Neuronal stem cell (in vitro differentiated cells): Measurements from ENCODE around the gene HPRT1.
A peak's percentile ranks its signal among the peaks of the same experiment; 100 is the strongest.

Experiments used
- DNase-seq: peaks from one replicate; pipeline ENCODE4 v3.0.0-alpha.2; 2013; ENCODE audit warnings: low spot score
- H2AFZ ChIP-seq: one replicate; pipeline ENCODE4 v1.6.1; 2013; ENCODE audit warnings: mild to moderate bottlenecking, low read length, inconsistent platforms
- H2AK5ac ChIP-seq: 2 replicates; pipeline ENCODE4 v1.6.1; 2013; ENCODE audit warnings: low read depth, mild to moderate bottlenecking, inconsistent platforms, low read length, moderate library complexity, mixed read lengths
- H2BK120ac ChIP-seq: 2 replicates; pipeline ENCODE4 v1.6.1; 2013; ENCODE audit warnings: low read depth, mild to moderate bottlenecking, inconsistent platforms, low read length, moderate library complexity, mixed read lengths
- H2BK12ac ChIP-seq: one replicate; pipeline ENCODE4 v1.6.1; 2013; ENCODE audit warnings: low read length, inconsistent platforms
- H2BK15ac ChIP-seq: 2 replicates; pipeline ENCODE4 v1.6.1; 2013; ENCODE audit warnings: mild to moderate bottlenecking, low read length, inconsistent platforms, mixed read lengths
- H2BK5ac ChIP-seq: one replicate; pipeline ENCODE4 v1.6.1; 2013; ENCODE audit warnings: inconsistent platforms, mild to moderate bottlenecking, low read length, moderate library complexity
- H3K14ac ChIP-seq: one replicate; pipeline ENCODE4 v1.6.1; 2013; ENCODE audit warnings: low read length, inconsistent platforms
- H3K18ac ChIP-seq: 2 replicates; pipeline ENCODE4 v1.6.1; 2013; ENCODE audit warnings: low read length, inconsistent platforms
- H3K23ac ChIP-seq: 2 replicates; pipeline ENCODE4 v1.6.1; 2013; ENCODE audit warnings: low read depth, mild to moderate bottlenecking, mixed read lengths, low read length, inconsistent platforms; ENCODE audit not compliant: poor library complexity
- H3K27ac ChIP-seq: replicated peaks from 3 replicates; pipeline ENCODE4 v1.5.1; 2013; ENCODE audit warnings: low read length, inconsistent platforms
- H3K27me3 ChIP-seq, 3 experiments: 2 replicates each; pipeline ENCODE4 v1.6.1; 2013; ENCODE audit warnings: low read length in 3 of 3, mild to moderate bottlenecking in 2 of 3, inconsistent platforms in 1 of 3, low read depth in 1 of 3, mixed read lengths in 1 of 3, moderate library complexity in 1 of 3; ENCODE audit not compliant: control insufficient read depth in 3 of 3, insufficient read depth in 3 of 3
- H3K36me3 ChIP-seq, 2 donors: replicated peaks in 1 of 2; 2 replicates each; pipeline ENCODE4 v1.6.1; 2013; ENCODE audit warnings: low read length in 2 of 2; ENCODE audit not compliant: control insufficient read depth in 2 of 2, insufficient read depth in 2 of 2
- H3K4ac ChIP-seq: 2 replicates; pipeline ENCODE4 v1.6.1; 2013; ENCODE audit warnings: inconsistent platforms, mild to moderate bottlenecking, low read length, moderate library complexity
- H3K4me1 ChIP-seq, 2 donors: 1 replicate in 1 of 2; 2 replicates in 1 of 2; pipeline ENCODE4 v1.6.1; 2013; ENCODE audit warnings: low read length in 2 of 2, low read depth in 1 of 2; ENCODE audit not compliant: control insufficient read depth in 2 of 2, insufficient read depth in 1 of 2
- H3K4me2 ChIP-seq: one replicate; pipeline ENCODE4 v1.6.1; 2013; ENCODE audit warnings: mild to moderate bottlenecking, low read length, inconsistent platforms; ENCODE audit not compliant: insufficient read depth, poor library complexity, severe bottlenecking
- H3K4me3 ChIP-seq, 2 donors: 2 replicates each; pipeline ENCODE4 v1.5.1; 2013; ENCODE audit warnings: low read length in 2 of 2, mild to moderate bottlenecking in 2 of 2, inconsistent platforms in 1 of 2, moderate library complexity in 1 of 2
- H3K79me1 ChIP-seq: one replicate; pipeline ENCODE4 v1.6.1; 2013; ENCODE audit warnings: low read depth, mild to moderate bottlenecking, inconsistent platforms, low read length, moderate library complexity
- H3K9ac ChIP-seq: one replicate; pipeline ENCODE4 v1.6.1; 2013; ENCODE audit warnings: mild to moderate bottlenecking, low read depth, low read length, inconsistent platforms; ENCODE audit not compliant: poor library complexity
- H3K9me3 ChIP-seq, 2 donors: replicated peaks in 1 of 2; 2 replicates each; pipeline versions ENCODE3 to v1.6.1; 2013; ENCODE audit warnings: low read length in 2 of 2, mild to moderate bottlenecking in 2 of 2, inconsistent platforms in 1 of 2, low read depth in 1 of 2, mixed read lengths in 1 of 2, moderate library complexity in 1 of 2; ENCODE audit not compliant: control insufficient read depth in 2 of 2, insufficient read depth in 1 of 2
- H4K8ac ChIP-seq: one replicate; pipeline ENCODE4 v1.6.1; 2013; ENCODE audit warnings: low read depth, mild to moderate bottlenecking, inconsistent platforms, low read length, moderate library complexity
- H4K91ac ChIP-seq: one replicate; pipeline ENCODE4 v1.6.1; 2013; ENCODE audit warnings: low read length, low read depth, mild to moderate bottlenecking, inconsistent platforms; ENCODE audit not compliant: poor library complexity
- WGBS, 2 donors: extraction: QIAGEN DNeasy Blood & Tissue Kit; methylation state at CpG; one replicate each; pipeline ENCODE4 v1.1.7; 2013; ENCODE audit warnings: missing lambda C conversion rate in 2 of 2, mixed read lengths in 1 of 2; ENCODE audit not compliant: insufficient read length in 2 of 2, insufficient replicate concordance in 1 of 2; ENCODE audit errors: extremely low coverage in 2 of 2; 5-methylcytosine and 5-hydroxymethylcytosine counted together

Gene HPRT1

GRCh38 chrX:134459683-134460004 is 321 bp upstream of the HPRT1 start:
- H3K27ac ChIP-seq = no peak overlapping the region
- no peak for DNase-seq
- WGBS, 2 donors = no CpG with 5 or more reads among the region's 12 CpGs

GRCh38 chrX:134460862-134461220 is 876 bp downstream of the HPRT1 start:
- Histone ChIP-seq H3K23ac (no peak overlapping the region), H2AK5ac (no peak overlapping the region), H3K27me3 (no peaks in the 10 kb centered on the region), H3K4ac (no peak overlapping the region), H2BK15ac (no peak overlapping the region), H2BK5ac (no peak overlapping the region), H3K18ac (no peak overlapping the region), H3K4me1 (peaks cover 0 to 3% of the 10 kb centered on the region in 2 donors), H4K91ac (no peak overlapping the region), H3K9me3 (no peaks in the 10 kb centered on the region), H2AFZ (peak overlapping the region; percentile 92), H3K14ac (no peak overlapping the region), H3K79me1 (no peaks in the 10 kb centered on the region), H2BK120ac (no peak overlapping the region), H4K8ac (no peak overlapping the region), H3K36me3 (peaks cover 0 to 3% of the 10 kb centered on the region in 2 donors), H3K4me3 (peak overlapping the region; percentile 69 to 93), H2BK12ac (no peak overlapping the region), H3K4me2 (peak overlapping the region; percentile 48), H3K27ac (no peak overlapping the region), H3K9ac (no peak overlapping the region)
- DNase-seq = no peak
- WGBS, 2 donors = no CpG with 5 or more reads among the region's 9 CpGs

More at GRCh38 chrX:134459683-134460004, 321 bp upstream of the HPRT1 start:
- Histone ChIP-seq H3K36me3 (no peaks in the 10 kb centered on the region), H3K9ac (no peak overlapping the region), H3K4ac (no peak overlapping the region), H3K23ac (no peak overlapping the region), H2BK15ac (no peak overlapping the region), H3K27me3 (no peaks in the 10 kb centered on the region), H3K18ac (no peak overlapping the region), H3K4me3 (peak overlapping the region in 1 of 2 donors; percentile 69), H4K91ac (no peak overlapping the region), H2BK120ac (no peak overlapping the region), H2BK12ac (no peak overlapping the region), H4K8ac (no peak overlapping the region), H3K4me2 (peak overlapping the region; percentile 54), H3K14ac (no peak overlapping the region), H2AFZ (peak overlapping the region; percentile 83), H2BK5ac (no peak overlapping the region), H3K4me1 (peaks cover 0 to 3% of the 10 kb centered on the region in 2 donors), H3K79me1 (no peaks in the 10 kb centered on the region), H2AK5ac (no peak overlapping the region), H3K9me3 (no peaks in the 10 kb centered on the region)

- H3K79me1 ChIP-seq = no peaks in the 10 kb centered on the region
- no peak overlapping the region for H4K91ac ChIP-seq
- no peak overlapping the region for H3K27ac ChIP-seq
- H2AK5ac ChIP-seq = no peak overlapping the region
- H3K4ac ChIP-seq = no peak overlapping the region
- no CpG with 5 or more reads among the region's 3 CpGs for WGBS, 2 donors
- H3K36me3 ChIP-seq = peaks cover 0 to 4% of the 10 kb centered on the region in 2 donors
- peaks cover 0 to 3% of the 10 kb centered on the region in 2 donors for H3K4me1 ChIP-seq
- H3K9ac ChIP-seq = no peak overlapping the region
- H2BK12ac ChIP-seq = no peak overlapping the region
- H3K4me2 ChIP-seq = no peak overlapping the region
- no peak overlapping the region for H3K18ac ChIP-seq
- H3K4me3 ChIP-seq = peak overlapping the region in 1 of 2 donors; percentile 69
- H3K14ac ChIP-seq = no peak overlapping the region
- H2AFZ ChIP-seq = no peak overlapping the region
- no peak overlapping the region for H2BK15ac ChIP-seq
- no peak overlapping the region for H2BK120ac ChIP-seq
- no peaks in the 10 kb centered on the region for H3K27me3 ChIP-seq
- no peak overlapping the region for H2BK5ac ChIP-seq
- no peaks in the 10 kb centered on the region for H3K9me3 ChIP-seq
- no peak overlapping the region for H3K23ac ChIP-seq
- DNase-seq = no peak
- H4K8ac ChIP-seq = no peak overlapping the region
Observed at GRCh38 chrX:134461437-134461836, 1.5 kb downstream of the HPRT1 start.

GRCh38 chrX:134462927-134463326 is 3.0 kb downstream of the HPRT1 start:
- H4K8ac ChIP-seq = no peak overlapping the region
- DNase-seq = no peak
- H3K36me3 ChIP-seq = peaks cover 0 to 10% of the 10 kb centered on the region in 2 donors
- H3K4me1 ChIP-seq = peaks cover 0 to 3% of the 10 kb centered on the region in 2 donors
- H3K4me2 ChIP-seq = no peak overlapping the region
- H2AFZ ChIP-seq = no peak overlapping the region
- no peak overlapping the region for H2BK5ac ChIP-seq
- no peak overlapping the region for H4K91ac ChIP-seq
- H3K27me3 ChIP-seq = no peaks in the 10 kb centered on the region
- no peak overlapping the region for H3K4ac ChIP-seq
- no peak overlapping the region for H2BK15ac ChIP-seq
- H2AK5ac ChIP-seq = no peak overlapping the region
- no peak overlapping the region for H3K14ac ChIP-seq
- no peak overlapping the region for H3K27ac ChIP-seq
- H3K23ac ChIP-seq = no peak overlapping the region
- no peak overlapping the region for H3K9ac ChIP-seq
- no peak overlapping the region for H3K18ac ChIP-seq
- no peak overlapping the region for H2BK12ac ChIP-seq
- no CpG with 5 or more reads among the region's 2 CpGs for WGBS, 2 donors
- H3K9me3 ChIP-seq = no peaks in the 10 kb centered on the region
- H3K4me3 ChIP-seq = no peak overlapping the region
- H3K79me1 ChIP-seq = no peaks in the 10 kb centered on the region
- H2BK120ac ChIP-seq = no peak overlapping the region
